Activated CD4-positive, alpha-beta T cell treated with anti-CD3 and anti-CD28 coated beads, Interleukin-2, Interleukin-6, amounts not matched to agents 100 ng/mL and 50 ng/mL, durations not matched to agents 16 hours and 8 hours (primary cell): ENCODE measurements around the gene PARP12.

Experiments used
- DNase-seq: peaks from one replicate; pipeline ENCODE4 v3.0.0-alpha.2; 2020

The PARP12 gene

GRCh38 chr7:139990142-139990535 lies 72.6 kb downstream of the PARP12 start:
- no peak for DNase-seq

DNA sequence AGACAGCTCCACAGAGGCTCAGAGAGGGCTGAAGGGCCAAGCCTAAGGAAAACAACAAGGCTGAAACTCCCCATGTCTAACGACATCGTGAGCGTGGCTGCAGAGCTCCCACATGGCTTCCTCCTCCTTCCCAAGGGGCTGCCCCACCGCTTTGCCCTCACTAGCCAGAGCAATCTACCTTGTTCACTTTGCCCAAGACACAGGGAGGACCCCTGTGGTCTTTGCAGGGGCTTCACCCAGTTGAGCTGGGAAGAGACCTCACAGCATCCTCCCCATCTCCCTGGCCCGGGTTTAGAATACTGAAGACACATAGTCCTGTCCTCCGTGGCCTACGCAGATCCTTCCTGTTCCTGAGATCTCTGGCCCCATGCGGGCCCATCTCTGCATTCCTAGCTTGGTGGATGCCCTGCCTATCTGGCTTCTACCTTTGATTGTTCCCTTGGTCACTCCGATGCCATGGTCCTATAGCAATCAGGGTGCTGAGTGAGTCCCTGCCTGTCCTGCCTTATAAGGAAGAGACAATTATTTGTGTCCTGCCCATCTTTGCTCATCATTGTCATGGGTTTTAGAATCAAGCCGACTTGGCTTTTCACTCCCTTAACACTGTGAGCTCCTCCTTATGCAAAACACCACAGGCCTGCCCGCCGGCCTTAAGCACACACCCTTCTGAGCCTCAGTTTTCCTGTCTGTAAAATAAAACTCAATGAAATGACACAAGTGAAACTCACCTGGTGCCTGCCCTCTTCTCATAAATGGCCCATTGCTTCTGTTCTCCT lies 73.2 kb downstream of the PARP12 start:
- no peak for DNase-seq

DNA sequence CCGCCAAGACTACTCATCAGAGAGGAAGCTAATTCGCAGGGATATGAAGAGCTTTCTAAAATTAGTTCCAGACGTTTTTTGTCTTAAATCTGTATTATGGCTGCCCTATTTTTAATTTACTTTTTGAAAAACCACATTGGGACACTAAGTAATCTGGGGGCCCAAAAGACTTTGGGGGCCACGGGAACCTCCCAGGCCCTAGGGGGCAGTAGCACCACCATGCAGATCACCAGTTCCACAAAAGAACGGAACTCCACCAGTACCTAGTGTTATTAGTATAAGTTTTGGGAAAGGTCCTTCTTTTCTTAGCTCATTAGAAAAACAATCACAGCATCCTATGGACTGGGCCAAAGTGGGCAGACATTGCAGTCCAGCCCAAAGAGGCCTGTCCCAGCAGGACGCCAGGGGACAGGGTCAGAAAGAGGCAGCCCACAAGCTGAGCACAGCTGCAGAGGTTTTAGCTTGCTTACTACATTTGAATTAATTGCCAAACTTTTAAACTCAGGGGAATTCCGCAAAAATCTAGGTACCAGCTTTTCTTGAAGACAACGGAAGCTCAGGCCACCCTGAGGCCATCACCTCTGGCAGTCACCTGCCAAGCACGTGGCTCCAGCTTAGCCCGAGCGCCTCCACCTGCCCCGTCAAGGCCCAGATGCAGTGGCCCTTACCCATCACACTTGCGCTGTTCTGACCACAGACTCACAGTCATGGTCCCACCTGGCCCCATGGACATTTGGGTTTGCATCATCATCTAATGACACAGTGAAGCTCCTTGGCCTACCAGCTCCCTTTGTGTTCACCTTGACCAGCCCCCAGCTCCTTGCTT lies 74.8 kb downstream of the PARP12 start:
- no peak for DNase-seq

DNA sequence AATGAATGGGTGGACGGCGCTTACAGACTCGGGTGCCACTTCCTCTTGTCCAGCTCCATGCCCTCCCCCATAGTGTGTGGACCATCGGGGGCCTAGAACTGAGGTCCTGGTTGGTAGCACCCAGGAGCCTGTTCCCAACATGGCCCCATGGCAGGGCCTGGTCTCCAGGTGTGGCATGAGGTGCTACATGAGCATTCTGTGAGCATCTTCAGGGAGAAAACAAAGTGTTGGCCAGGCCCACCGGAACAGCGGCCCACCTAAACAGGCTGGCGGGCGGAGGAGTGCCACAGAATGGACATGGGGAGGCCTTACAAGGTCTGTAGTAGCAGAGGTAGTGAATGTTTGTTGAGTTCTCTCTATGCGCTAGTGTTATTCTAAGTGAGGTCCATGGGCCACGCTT lies 76.9 kb downstream of the PARP12 start:
- DNase-seq = no peak

- no peak for DNase-seq
Measured at GRCh38 chr7:139984642-139985539, 77.9 kb downstream of the PARP12 start.

DNA sequence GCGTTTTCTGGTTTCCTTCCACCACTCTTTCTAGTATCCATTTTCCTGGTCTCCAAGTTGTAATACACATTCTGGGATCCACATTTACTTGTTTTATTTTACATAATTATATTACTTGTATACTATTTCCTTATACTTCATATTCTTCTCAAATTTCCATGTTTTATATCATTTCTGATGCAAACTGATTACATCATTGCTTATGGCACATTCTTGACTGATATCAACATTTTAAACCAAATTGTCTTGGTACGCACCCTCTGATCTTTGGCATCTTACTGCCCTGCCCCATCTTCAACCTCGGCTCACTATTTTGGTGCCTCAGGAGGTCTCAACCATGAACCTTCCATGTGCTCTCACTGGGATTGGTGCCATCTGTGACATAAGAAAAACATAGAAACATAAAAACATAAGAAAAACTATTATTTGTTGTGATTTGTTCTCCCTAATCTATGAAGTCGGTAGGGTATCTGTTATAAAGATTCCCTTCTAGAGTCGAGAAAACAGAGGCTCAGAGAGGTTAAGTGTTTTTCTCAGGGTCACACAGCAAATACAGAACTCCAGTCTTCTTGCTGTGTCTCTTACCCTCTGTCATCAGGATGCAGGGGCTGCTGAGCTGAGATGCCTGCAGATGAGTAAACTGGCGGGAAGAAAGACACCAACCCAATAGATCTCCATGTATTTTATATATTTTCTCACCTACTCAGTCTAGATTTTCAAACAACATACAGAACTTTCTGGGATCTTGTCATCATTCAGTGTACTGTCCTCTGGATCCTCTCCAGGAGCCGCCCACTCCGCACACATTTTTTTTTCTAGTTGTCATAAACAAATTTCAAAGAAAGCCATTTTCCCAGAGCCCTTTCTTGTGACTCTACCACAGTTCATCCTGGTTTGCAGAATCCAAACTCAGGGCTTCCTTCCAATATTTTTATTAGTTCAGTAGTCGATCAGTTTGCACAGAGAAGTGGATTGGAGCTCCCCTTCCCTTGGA lies 79.5 kb downstream of the PARP12 start:
- DNase-seq = no peak

GRCh38 chr7:139981511-139981895 lies 81.2 kb downstream of the PARP12 start:
- no peak for DNase-seq

DNA sequence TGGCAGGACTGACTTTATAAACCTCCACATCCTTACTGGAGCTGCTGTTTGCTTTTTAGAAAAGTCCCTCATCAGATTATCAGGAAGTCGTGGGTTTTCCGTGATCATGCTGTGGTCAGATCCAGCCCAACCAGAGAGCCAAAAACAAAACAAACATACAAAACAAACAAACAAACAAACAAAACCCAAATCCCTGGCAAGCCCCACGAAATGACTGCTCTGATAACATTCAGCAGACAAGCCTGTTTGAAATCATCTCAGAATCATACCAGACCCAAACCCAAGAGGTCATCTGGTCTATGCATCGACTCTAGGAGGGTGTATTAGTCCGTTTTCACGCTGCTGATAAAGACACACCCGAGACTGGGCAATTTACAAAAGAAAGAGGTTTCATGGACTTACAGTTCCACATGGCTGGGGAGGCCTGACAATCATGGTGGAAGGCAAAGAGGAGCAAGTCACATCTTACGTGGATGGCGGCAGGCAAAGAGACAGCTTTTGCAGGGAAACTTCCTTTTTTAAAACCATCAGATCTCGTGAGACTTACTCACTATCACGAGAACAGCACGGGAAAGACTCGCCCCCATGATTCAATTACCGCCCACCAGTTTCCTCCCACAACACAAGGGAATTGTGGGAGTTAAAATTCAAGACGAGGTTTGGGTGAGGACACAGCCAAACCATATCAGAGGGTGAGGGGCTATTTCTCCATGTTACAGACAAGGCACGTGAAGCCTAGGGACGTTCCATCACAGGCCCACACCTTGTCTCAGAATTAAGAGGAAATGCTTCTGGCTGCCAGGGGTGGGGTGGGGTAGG lies 85.7 kb downstream of the PARP12 start:
- no peak for DNase-seq

GRCh38 chr7:139976055-139976837 lies 86.5 kb downstream of the PARP12 start:
- no peak for DNase-seq

DNA sequence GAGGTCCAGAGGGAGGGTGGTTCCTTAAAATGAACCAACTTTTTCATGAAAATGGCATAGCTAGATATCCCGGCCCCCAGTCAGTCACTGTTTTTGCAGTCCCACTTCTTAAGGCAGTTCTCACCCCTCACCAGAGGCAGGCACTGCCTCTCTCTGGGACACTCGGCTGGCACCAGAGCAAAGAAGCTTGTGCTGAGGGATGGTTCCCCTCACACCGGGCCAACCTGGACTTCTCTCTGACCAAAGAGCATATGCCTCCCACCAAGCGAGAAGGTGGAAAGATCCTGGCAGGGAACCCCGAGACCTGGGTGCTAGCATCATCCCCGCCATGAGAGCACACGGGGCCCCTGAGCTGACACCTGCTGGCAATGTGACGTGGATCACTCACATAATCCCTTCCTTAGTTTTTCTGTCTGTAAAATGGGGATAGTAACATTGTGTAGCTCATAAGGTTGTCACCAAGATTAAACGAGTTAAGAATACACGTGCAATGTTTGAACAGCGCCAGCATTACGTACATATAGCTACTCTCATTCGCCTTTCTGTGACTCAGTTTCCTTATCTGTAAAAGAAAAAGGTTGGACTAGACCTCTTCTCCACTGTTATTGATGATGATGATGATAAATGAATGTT lies 88.5 kb downstream of the PARP12 start:
- DNase-seq = no peak
